NB4 (cell line): ENCODE data around the gene ITGB3.

Experiments
- POLR2A ChIP-seq: IDR thresholded peaks from 2 replicates; pipeline ENCODE4 v1.6.1; 2011; ENCODE audit warnings: mild to moderate bottlenecking; ENCODE audit not compliant: insufficient read length; ENCODE audit errors: extremely low read depth
- TF ChIP-seq, protein P1 (sequence below): IDR thresholded peaks from one replicate; pipeline ENCODE4 v1.5.1; 2012; ENCODE audit warnings: low read depth, low read length

DNA sequence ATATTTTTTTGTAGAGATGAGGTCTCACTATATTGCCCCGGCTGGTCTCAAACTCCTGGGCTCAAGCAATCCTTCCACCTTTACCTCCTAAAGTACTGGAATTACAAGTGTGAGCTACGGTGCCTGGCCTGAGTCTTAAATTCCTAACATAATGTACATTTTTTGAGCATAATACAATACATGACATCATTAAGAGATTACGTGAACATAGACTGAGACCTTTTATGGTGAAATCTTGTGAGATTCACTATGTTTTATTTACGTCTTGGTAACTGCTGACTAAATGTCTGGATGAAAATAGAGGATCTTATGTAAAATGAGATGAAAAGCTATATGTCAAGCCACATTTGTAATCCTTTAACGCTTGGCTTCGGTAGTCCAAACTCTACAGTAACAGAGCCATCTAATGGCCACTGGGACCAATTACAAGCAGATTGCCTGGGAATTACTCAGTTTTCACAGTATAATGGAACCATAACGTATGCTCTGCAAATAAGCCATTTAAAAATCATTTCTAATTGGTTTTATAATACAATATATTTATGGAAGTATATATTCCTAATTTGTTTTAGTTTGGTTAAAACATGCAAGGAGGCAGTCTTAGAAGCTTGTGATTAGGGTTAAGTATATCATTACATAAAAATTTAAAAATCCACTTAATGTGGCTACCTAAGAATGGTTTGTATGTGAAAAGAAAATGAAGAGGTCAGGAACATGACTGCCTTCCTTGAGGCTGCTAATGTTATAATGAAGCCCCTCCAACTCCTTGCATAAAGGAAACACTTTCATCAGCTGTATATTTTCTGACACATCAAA is 62.0 kb downstream of the ITGB3 start:
- TF ChIP-seq, protein P1, sequence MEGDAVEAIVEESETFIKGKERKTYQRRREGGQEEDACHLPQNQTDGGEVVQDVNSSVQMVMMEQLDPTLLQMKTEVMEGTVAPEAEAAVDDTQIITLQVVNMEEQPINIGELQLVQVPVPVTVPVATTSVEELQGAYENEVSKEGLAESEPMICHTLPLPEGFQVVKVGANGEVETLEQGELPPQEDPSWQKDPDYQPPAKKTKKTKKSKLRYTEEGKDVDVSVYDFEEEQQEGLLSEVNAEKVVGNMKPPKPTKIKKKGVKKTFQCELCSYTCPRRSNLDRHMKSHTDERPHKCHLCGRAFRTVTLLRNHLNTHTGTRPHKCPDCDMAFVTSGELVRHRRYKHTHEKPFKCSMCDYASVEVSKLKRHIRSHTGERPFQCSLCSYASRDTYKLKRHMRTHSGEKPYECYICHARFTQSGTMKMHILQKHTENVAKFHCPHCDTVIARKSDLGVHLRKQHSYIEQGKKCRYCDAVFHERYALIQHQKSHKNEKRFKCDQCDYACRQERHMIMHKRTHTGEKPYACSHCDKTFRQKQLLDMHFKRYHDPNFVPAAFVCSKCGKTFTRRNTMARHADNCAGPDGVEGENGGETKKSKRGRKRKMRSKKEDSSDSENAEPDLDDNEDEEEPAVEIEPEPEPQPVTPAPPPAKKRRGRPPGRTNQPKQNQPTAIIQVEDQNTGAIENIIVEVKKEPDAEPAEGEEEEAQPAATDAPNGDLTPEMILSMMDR = peak; percentile 67
- TF ChIP-seq POLR2A = no peak
